ENCODE data around the gene ADGRD1.

The ADGRD1 gene

DNA sequence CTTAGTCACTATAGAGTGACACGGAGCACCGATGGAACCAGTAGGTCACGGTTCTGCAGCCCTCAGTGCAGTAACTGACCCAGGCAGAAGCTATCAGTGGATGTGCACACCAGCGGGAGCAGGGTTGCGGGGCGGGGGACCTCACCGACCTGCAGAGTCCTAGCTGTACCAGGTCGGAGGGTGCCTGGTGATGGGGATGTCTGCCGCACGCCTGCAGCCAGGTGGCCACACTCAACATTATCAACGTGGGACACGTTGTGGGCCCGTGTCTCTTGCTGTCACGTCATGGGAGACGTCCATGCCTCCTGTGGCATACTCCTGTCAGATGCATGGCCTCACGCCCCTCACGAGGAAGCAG, 55.2 kb downstream of the ADGRD1 start:
- no peak for DNase-seq

DNA sequence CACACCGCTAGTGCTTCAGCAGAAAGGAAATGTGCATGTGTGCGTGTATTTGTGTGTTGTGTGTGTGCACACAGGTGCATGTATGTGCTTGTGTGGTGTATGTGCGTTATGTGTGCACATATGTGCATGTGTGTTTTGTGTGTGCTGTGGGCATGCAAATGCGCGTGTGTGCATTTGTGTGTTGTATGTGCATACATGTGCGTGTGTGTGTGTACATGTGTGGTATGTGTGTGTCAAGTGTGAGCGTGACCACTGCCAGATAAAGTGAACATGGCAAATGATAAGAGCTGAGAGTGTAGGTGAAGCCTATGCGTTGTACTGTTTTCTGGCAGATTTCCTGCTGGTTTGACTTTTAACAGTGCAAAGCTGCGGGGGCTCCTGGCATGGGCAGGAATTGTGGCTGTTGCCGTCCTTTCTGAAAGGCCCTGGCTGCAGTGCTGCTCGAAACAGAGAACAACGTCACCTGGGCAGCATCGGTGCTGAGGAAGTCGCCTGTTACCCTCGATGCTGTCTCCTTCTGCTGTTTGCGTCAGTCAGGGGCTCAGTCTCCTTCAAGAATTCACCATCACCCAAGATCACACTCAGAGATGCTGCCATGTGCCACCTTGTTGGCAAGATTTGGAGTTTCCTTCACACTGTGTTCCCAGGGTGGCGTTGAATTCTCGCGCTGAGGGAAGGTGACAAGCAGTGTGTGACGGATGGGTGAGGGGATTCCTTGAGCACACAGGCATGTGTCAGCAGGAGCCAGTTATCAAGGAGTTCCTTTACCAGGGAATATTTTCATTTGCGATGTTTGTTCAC, 56.1 kb downstream of the ADGRD1 start:
- DNase-seq: no peak

DNA sequence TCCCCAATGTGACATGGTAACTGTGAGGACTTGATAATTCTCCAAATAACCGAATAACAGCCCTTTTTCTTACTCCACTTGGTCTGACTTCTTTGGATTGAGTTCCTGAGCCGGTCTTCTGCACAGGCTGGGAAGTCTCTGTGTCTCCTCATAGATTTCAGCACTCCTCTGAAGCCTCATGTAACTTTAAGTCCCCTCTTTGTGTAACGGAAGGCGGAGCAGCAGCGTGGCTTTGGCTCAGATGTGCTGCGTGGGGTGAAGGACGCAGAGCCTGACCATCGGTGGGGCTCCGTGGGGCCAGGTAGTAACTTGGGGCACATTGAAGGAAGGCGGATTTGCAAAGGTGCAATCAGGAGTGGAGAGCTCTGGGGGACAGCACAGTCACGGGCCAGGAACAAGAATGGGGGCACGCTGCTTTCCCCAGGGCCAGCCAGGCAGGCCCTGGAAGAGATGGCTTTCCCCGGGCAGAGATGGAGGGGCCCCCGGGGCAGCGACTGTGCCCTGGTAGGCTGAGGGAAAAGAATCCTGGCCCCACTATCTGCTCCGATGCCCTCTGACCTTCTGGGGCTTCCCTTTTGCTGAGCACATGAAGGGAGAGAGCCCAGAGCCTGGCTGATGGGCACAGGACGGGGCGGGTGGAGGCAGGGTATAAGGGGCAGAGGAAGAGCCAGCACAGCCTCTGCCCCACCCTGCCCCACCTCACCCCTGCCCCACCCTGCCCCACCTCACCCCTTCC, 56.9 kb downstream of the ADGRD1 start:
- DNase-seq: no peak

DNA sequence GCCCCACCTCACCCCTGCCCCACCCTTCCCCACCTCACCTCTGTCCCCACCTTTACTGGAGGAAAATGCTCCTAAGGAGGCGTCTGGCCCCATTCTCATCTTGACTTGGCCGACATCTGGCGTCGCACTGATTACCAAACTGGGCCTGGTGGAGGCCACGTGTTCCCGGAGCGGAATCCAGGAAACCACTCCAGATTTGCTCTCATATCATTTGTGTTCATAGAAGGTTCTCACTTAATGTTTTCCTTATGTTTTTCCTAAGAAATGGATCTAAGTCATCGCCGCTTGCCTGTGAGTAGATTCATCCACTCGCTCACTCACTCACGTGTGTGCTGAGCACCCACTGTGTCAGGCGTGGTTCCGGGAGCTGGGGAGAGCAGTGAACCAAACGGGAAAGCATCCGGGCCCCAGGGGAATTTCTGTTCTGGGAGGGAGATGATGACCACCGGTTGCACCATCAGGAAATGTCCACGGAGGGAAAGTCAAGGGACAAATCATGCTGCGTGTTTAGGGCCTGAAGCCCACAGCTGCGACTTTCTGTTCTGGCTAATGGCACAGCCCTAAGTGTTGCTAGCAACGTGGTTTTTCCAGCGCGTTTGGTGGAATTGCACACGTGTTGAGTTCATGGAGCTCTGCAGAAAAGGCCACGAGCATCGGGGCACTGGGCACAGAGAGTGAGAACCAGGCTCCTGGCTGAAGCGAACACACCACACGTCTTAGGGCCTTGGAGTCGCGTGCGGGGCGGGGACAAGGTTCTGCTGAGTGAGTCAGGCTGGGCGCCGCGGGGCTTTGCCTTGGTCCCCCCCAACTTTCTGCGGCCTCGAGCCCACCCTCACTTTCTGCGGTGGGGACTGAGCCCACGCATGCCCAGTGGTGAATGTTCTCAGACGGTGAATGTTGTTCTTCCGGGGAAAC, 57.7 kb downstream of the ADGRD1 start:
- no peak for DNase-seq

DNA sequence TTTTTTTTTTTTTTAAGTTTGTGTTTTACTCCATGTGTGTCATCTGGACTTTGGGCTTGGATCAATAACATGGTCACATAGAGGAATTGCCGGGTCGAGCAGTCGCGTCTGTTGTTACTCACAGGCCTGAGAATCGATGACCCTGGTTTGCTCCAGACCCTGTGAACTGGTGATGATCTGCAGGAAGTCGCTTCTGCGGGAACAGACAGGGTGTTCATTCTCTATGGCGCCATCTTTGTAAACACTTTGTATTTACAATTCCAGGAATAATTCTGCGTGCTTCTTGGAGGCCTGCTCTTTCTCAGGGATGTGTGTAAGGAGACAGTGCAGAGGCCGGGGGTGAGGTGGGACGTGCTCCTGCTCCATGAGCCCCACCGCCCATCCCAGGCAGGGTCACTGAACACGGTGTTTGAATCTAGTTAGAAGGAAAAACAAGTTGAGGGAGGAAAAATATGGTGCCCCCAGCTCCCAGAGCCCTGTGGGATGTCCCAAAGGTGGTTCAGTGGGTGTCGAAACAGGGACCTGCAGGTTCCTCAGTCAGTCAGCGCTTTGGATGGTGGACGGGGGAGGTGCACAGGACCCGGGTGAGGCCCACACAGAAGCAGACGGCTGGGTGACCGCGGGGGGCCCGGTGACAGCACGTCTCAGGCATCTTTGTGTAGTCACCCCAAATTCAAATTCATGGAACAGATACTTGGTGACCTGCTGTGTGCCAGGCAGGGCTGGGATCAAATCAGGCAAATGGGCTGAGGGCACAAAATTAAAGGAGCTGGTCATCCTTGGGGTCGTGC, 58.8 kb downstream of the ADGRD1 start:
- DNase-seq: no peak

DNA sequence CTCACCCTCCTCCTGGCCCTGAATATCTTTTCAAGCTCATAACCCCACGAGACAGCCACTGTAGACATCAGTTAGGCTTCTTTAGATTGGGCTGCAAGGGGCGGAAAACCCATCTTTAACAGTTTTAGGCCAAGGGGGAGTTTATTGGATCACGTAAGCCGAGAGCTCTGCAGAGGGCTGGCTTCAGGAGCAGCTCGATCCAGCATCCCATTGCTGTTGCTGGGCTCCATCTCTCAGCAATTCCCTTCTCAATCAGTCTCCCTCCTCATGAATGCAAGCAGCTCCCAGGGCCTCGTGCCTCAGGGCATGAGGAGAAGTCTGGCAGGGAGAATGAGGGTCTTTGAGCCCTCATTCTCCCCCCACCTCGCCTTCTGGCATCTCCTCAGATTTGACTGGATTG, 59.4 kb downstream of the ADGRD1 start:
- DNase-seq: no peak

DNA sequence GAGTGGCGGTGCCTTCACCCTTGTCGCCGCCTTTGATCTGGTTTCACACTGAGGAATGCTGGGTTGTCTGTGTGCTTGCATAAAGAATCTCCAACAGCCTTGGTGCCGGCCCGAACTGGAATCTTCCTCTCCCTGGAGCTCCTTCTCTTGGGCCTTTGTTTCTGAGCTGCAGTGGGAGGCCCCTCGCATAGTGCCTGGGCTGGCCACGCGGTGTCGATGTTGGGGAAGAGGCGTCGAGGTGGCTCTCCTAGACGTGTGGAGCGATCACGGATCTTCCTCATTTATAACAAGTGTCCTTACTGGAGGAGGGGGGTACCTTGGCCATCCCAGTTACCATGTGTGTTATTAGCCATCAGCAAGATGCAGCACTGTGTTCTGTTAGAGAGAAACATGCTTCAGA, 60.6 kb downstream of the ADGRD1 start:
- no peak for DNase-seq

DNA sequence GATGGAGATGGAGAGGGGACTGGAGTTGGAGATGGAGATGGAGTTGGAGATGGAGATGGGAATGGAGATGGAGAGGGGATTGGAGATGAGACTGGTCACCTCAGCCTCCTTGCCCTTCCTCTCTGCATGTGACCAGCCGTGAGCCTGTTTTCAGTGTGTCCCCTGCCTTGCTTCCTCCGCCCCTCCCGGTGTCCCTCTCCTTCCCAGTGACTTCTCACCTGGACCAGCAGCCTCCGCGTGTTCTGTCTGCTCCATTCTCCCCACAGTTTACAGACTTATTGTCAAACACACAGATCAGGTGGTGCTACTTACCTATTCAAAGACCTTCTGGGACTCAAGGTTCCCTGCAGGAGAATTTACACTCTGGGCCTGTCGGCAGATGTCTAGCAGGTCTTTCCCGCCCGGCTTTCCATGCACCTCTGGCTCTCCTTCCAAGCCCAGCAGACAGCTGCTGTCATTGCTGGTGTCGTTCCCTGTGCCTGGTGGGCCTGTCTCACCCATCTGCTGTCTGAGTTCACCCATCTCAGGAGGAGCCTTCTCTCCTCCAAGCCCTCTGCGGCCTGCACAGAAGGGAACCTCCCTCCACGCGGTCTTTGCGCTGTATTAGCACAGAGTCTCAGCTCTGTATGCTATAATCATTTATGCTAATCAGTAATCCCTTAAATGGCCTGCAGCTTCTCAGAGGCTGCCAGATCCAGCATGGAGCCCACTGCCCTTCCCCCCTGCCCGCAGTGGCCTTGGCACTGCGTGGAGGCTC, 62.1 kb downstream of the ADGRD1 start:
- no peak for DNase-seq

DNA sequence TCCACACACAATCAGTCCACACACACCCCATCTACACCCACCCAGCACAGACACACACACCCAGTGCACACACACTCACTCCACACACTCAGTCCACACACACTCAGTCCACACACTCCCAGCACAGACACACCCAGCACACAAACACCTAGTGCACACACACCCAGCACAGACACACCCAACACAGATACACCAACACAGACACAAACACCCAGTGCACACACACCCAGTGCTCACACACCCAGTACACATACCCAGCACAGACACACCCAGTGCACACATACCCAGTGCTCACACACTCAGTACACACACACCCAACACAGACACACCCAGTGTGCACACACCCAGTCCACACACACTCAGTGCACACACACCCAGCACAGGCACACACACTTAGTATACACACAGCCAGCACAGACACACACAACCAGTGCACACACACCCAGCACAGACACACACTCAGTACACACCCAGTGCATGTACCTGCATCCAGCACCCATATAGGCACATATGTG, 63.8 kb downstream of the ADGRD1 start:
- no peak for DNase-seq

DNA sequence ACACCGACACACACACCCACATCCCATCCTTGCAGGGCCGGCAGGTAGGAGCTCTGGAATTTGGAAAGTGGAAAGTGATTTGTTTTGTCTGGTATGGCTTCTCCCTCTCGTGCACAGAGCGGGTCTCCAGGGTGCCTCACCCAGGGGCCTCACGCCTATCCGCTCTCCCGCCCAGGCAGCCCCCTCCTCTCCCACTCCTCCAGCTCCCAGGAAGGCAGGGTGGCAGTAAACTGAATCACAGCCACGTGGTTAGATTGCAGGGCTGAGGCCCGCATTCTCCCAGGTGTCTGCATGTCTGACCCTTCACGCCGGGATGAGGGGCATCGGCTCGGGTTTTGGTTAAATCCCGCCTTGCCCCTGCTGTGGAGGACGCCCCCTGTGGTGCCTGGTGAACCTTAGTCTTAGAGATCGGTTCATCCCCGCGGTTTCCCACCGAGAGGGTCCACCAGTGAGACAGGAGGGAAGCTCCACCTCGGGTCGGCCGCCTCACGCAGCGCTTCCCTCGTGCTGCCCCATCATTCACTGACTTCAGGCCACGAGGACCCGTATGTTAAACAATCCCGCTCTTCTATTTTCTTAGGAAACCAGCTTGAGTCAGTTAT, 64.4 kb downstream of the ADGRD1 start:
- no peak for DNase-seq

DNA sequence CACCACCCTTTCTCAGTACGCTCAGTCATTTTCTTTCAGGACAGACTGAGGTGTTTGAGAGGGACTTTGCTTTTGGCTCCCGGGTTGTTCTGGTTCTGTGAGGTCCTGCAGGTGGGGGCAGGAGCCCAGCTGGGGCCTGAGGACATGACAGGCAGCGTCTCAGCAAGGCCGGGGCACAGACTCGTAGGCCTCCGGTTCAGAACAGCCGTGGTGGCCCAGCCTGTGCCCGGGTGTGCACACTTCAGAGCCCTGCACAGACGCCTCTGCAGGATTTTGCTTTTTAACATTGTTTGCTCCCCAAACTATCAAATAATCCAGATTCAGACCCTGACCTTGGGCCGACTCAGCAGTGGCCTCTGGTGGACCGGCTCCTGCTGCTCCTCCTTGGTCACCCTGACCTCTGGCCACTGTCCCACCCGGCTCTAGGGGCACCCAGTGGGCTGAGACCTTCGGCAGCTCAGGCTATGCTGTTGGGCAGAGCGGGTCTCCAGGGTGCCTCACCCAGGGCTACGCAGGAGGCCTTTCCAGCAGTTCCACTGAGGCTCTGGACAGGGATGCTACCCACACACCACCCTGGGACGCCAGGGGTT, 65.2 kb downstream of the ADGRD1 start:
- no peak for DNase-seq

DNA sequence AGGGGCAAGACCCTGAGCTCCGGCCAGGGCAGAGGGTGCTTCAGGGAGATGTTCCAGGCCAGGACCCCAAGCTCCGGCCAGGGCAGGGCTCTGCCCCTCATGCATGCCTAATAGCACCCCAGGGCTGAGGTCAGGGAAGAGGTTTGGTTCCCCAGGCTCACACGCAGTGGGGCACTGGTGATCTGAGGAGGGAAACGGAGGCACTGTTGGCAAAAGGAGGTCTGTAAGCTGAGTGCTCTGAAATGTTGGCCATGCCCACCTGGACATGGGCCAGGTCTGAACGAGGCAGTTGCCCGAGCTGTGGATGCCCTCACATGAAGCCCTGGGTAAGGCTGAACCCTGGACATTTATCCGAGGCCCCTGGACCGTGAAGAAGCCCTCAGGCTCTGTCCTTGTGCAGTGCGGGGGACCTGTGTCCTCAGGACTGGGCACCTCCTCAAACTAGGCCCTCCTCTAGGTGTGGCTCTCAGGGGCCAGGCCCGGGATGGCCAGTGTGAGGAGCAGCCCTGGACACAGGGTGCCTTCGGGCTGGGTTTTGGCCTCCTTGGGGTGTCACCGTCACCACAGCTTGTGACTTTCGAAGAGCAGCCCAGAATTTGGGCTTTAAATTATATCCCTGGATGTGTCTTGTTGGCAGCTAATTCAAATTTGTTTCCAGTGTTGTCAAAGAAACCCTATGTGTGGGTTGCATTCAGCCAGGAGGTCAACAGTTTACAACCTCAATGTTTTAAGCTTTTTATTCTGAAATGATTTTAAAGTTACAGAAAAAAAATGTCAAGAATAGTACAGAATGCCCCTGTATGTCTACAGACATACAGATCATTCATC, 66.8 kb downstream of the ADGRD1 start:
- DNase-seq: no peak

DNA sequence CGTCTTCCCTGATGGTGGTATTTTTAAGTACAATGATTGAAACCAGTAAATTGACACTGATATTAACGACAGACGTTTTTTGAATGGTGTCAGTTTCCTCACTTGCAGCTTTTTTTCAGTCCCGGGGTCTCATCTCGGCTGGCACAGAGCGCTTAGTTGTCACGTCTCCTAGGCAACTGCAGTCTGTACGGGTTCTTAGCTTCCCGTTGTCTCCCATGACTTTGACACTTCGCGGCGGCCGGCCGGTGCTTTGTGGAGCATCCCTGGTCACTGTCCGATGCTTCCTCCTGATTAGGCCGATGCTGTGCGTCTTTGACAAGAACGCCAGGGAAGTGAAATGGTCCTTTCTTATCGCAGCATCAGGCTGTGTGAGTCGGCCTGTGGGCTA, 67.4 kb downstream of the ADGRD1 start:
- no peak for DNase-seq

DNA sequence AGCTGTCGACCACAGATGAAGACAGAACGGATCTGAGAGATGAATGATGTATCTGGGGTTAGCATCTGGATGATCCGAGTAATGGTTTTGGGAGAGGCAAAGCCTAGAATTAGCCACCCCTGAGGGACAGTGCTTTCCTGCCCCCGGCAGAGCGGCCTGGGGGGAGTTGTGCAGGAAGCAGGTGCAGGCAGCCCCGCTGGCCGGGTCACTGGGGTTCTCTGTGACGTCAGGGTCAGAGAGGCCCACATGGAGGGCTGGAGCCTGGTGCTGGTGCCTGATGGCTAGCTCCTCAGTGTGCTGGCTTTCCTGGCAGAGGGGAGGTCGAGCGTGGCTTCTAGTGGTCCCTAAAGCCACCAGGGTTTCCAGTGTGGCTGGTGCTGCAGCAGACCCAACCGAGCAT, 70.3 kb downstream of the ADGRD1 start:
- no peak for DNase-seq

DNA sequence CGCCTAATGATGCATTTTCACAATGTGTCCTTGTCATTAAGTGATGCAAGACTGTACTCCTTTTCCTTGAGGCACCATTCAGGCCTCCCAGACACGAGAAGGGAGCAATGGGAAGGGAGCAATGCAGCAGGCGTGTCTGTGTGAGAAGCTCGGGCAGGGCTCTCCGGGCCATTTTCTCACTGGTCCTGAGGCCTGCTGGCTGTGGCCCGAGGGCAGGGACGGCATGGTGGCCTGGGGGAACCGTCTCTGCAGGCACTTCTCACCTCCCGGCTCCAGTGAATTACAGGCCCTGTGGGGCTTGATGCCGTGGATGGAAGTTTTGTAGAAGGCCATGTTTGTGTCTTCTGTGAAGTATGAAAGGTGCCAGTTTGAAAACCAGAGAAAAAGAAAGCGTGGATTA, 71.0 kb downstream of the ADGRD1 start:
- no peak for DNase-seq

DNA sequence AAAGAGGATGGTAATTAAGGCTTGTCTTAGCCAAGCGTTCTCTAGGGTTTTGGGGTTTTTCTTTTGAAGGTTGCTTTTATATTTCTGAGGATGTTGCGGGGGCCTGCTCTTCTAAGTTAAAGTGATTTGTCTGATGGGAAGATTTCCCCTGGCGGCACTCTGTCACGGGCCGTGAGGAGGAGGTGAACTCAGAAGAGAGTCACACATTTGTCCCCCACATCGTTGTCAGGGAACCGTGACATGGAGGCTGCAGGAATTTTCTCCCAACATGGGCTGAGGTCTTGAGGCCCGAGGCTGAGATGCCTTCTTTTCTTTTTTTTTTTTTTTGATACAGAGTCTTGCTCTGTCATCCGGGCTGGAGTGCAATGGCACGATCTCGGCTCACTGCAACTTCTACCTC, 71.5 kb downstream of the ADGRD1 start:
- no peak for DNase-seq

DNA sequence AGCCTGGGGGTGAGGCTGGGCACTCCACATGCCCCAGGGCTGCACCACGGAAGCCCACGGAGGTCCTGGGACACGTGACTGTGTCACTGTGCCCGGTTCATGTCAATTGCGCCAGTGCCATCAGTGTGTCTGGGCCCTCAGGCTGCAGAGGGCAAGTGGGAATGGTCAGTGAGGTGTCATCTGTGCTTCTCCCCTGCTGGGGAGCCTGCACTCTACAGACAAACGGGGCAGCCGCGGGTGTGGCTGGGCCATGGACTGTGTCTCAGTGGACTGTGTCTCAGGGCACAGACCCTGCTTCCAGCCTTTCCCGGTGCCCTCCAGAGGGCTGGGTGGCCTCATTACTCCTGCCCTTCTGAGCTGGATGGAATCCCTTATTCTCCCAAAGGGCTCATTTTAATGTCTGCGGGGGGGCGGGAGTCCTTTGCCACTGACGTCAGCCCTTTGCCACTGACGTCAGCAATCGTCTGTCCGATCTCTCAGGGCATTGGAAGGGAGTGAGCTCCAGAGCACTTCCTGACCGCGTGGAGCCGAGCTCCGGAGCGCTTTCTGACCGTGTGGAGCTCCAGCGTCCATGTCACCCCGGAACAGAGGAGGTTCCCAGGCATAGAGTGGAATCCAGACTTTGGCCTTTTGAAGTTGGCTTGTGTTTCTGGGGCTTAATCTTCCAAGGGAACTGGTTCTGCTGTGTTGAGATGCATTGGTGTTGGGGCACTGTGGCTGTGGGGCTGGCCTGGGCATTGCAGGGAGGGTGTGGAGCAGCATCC, 72.4 kb downstream of the ADGRD1 start:
- DNase-seq: no peak

DNA sequence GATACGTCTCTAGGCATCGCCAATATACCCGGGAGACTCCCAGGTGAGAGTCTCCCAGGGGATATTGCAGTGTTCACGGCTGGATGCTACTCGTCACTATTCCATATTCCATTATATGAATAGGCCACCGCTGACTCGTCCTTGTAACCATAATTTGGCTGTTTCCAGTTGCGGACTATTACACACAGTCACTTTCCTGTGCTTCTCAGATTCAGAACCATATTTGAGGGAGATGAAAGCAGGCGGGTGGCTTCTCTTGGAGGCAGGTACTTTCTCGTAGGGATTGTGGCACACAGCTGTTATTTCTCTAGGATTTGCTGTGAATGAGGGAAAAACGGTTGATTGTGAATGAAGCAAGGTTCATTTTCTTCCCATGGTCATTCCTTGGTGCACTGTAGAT, 73.0 kb downstream of the ADGRD1 start:
- DNase-seq: no peak

DNA sequence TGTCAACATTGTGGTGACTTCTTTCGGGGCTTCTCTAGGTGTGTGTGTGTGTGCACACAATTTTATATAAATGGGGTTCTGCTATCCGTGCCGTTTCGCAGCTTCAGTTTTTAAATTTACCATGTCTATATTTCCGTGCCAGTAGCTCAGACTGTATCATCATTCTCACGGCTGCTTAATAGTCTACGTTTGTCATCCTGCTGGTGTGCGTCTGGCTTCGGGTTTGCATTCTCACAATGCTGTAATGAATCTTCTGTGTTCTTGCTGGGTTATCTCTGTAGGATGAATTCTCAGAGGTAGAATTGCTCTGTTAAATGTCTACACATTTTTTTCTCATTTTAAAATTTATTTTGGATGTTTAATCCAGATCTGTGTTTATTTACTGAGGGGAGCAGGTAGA, 73.6 kb downstream of the ADGRD1 start:
- no peak for DNase-seq

Measured in NCI-H1092 (cell line).